Astrocyte (in vitro differentiated cells and primary cell): ENCODE measurements around the gene GPD2.
"Not testable (repeated sequence)": the region's sequence is repeated elsewhere in the genome, so short reads cannot be mapped to it uniquely, and the experiment has no call there.

Experiments used
- CTCF ChIP-seq: IDR thresholded peaks from 2 replicates; pipeline ENCODE4 v1.5.1; 2011; ENCODE audit warnings: low read depth, mild to moderate bottlenecking, inconsistent platforms, low read length, moderate library complexity; ENCODE audit not compliant: insufficient read depth
- EZH2 ChIP-seq: IDR thresholded peaks from 2 replicates; pipeline ENCODE4 v1.6.1; 2012; ENCODE audit warnings: mild to moderate bottlenecking, low read length, inconsistent platforms; ENCODE audit not compliant: insufficient read depth

DNA sequence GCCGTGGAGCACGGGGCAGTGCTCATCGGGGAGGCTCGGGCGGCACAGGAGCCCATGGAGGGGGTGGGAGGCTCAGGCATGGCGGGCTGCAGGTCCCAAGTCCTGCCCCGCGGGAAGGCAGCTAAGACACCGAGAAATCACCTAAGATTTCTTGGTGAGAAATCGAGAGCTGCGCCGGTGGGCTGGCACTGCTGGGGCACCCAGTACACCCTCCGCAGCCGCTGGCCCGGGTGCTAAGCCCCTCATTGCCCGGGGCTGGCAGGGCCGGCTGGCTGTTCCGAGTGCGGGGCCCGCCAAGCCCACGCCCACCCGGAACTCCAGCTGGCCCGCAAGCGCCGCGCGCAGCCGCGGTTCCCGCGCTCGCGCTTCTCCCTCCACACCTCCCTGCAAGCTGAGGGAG, 181.9 kb downstream of the GPD2 start:
- not testable (repeated sequence) for TF ChIP-seq CTCF, EZH2
